Ovary (tissue), 9 donors: ENCODE data around the gene RFXAP. TPM values are rescaled to one million over a fixed set of nuclear protein-coding genes. Genes with fewer than 3 reads are reported as not detected.

Experiments
- DNase-seq, 5 donors: peaks; one replicate each; pipeline ENCODE4 v3.0.0-alpha.2; 2019 to 2020
- H3K27ac ChIP-seq, 2 donors: fragments of 200-600 bp; one replicate each; pipeline versions ENCODE4 v1.5.1 to v1.8.0; 2019 to 2022
- H3K27me3 ChIP-seq: fragments of 200-600 bp; one replicate; pipeline ENCODE4 v1.8.0; 2022
- H3K36me3 ChIP-seq: fragments of 200-600 bp; sonication (generic); one replicate; pipeline ENCODE4 v1.5.1; 2019
- H3K4me1 ChIP-seq: one replicate; pipeline ENCODE4 v1.8.1; 2013; ENCODE audit warnings: mild to moderate bottlenecking, moderate library complexity; ENCODE audit not compliant: insufficient read depth
- H3K4me3 ChIP-seq: fragments of 200-600 bp; sonication (generic); one replicate; pipeline ENCODE4 v1.5.1; 2017
- H3K9me3 ChIP-seq, 2 donors: fragments of 200-600 bp in 1 of 2; sonication (generic) in 1 of 2; one replicate each; pipeline versions ENCODE4 v1.5.1 to v1.8.1; 2013 to 2019; ENCODE audit warnings: mild to moderate bottlenecking in 1 of 2, moderate library complexity in 1 of 2
- EP300 ChIP-seq: sonication (generic); formaldehyde crosslinking; IDR thresholded peaks from one replicate; pipeline ENCODE4 v1.6.1; 2017; ENCODE audit warnings: antibody characterized with exemption
- POLR2A ChIP-seq: fragments of 450-650 bp; IDR thresholded peaks from one replicate; pipeline ENCODE4 v1.6.1; 2017; ENCODE audit warnings: antibody characterized with exemption, mild to moderate bottlenecking, moderate library complexity
- WGBS, 3 donors: extraction: QIAGEN DNeasy Blood & Tissue Kit in 1 of 3; methylation state at CpG; one replicate each; pipeline versions ENCODE4 v1.1.5 to v1.1.7; 2013 to 2017; 5-methylcytosine and 5-hydroxymethylcytosine counted together
- intact Hi-C, 4 donors: fragments of 100-400 bp; cut with DNase I; formaldehyde crosslinking; loops; one replicate each; pipeline versions ENCODE4 v1.11.0 to v1.15.1; 2022 to 2023
- polyA plus RNA-seq, 2 donors: library from polyadenylated mRNA; stranded (reverse); fragments of 200-250 nt in 1 of 2; fragments of 350-450 nt in 1 of 2; fragmentation: Illumina TruSeq in 1 of 2; extraction: RNeasy Lipid Tissue Mini Kit (QIAGEN cat#74804) in 1 of 2; gene quantifications; one replicate each; pipeline ENCODE4 v1.2.3, GENCODE V29; 2013 to 2014
- total RNA-seq, 7 donors: library from RNA; depleted of rRNA in 2 of 7; stranded (reverse); fragments of >200 nt in 2 of 7; fragmentation: NEBNext Ultra II Directional in 3 of 7; extraction: Animal tissue kit (Norgen Biotek cat#: 25700) in 3 of 7; gene quantifications; one replicate each; pipeline versions ENCODE4 v1.1.0 to v1.2.4, GENCODE V29; 2016 to 2023
- TF ChIP-seq, protein P1 (sequence below), 3 donors: fragments of 450-650 bp in 2 of 3; fragments of 200-600 bp in 1 of 3; IDR thresholded peaks; one replicate each; pipeline versions ENCODE4 v1.5.1 to v1.8.0; 2016 to 2022; ENCODE audit warnings: antibody characterized with exemption in 3 of 3, mild to moderate bottlenecking in 1 of 3
- donor health status: DM: no; HTN: no; CAD: no; lungs with moderate emphysema.
- donor health status: DM: no; HTN: no; CAD: no.
- donor health status: Bipolar disorder and iron deficiency.
- donor health status: DM: yes; HTN: yes; CAD: no.
- donor health status: DM: no; HTN: no; CAD: no.
- donor health status: DM: yes; HTN: yes; CAD: no.

Gene RFXAP
- total and polyA plus RNA-seq, 9 donors: 5.4 to 10.9 (median 7.4) TPM

- H3K9me3 ChIP-seq: no peaks in the 10 kb centered on the region
- no peak for DNase-seq
- no peak overlapping the region for H3K4me3 ChIP-seq
- no peaks in the 10 kb centered on the region for H3K27me3 ChIP-seq
- H3K27ac ChIP-seq: no peak overlapping the region
- intact Hi-C loops: no loop called here
- TF ChIP-seq EP300 (no peak), POLR2A (no peak)
- TF ChIP-seq, protein P1, sequence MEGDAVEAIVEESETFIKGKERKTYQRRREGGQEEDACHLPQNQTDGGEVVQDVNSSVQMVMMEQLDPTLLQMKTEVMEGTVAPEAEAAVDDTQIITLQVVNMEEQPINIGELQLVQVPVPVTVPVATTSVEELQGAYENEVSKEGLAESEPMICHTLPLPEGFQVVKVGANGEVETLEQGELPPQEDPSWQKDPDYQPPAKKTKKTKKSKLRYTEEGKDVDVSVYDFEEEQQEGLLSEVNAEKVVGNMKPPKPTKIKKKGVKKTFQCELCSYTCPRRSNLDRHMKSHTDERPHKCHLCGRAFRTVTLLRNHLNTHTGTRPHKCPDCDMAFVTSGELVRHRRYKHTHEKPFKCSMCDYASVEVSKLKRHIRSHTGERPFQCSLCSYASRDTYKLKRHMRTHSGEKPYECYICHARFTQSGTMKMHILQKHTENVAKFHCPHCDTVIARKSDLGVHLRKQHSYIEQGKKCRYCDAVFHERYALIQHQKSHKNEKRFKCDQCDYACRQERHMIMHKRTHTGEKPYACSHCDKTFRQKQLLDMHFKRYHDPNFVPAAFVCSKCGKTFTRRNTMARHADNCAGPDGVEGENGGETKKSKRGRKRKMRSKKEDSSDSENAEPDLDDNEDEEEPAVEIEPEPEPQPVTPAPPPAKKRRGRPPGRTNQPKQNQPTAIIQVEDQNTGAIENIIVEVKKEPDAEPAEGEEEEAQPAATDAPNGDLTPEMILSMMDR (IDR thresholded peaks at IDR 0.05): no peak
- H3K36me3 ChIP-seq: no peaks in the 10 kb centered on the region
- 71 to 80% (median 76%) methylated on average over 3 of the region's 3 CpGs for WGBS, 3 donors
- H3K4me1 ChIP-seq: no peaks in the 10 kb centered on the region
Observed at GRCh38 chr13:36787181-36787580, 31.8 kb upstream of the RFXAP start.

- intact Hi-C loops: no loop called here
- TF ChIP-seq EP300 (no peak), POLR2A (no peak)
- TF ChIP-seq, protein P1 (IDR thresholded peaks at IDR 0.05): no peak
- no peak overlapping the region for H3K4me3 ChIP-seq
- no peaks in the 10 kb centered on the region for H3K4me1 ChIP-seq
- H3K9me3 ChIP-seq: no peaks in the 10 kb centered on the region
- no peak overlapping the region for H3K27ac ChIP-seq
- H3K27me3 ChIP-seq: no peaks in the 10 kb centered on the region
- 78 to 89% (median 87%) methylated on average over 4 of the region's 4 CpGs for WGBS, 3 donors
- no peak for DNase-seq
- no peaks in the 10 kb centered on the region for H3K36me3 ChIP-seq
Observed at GRCh38 chr13:36788276-36788675, 30.7 kb upstream of the RFXAP start.

DNA sequence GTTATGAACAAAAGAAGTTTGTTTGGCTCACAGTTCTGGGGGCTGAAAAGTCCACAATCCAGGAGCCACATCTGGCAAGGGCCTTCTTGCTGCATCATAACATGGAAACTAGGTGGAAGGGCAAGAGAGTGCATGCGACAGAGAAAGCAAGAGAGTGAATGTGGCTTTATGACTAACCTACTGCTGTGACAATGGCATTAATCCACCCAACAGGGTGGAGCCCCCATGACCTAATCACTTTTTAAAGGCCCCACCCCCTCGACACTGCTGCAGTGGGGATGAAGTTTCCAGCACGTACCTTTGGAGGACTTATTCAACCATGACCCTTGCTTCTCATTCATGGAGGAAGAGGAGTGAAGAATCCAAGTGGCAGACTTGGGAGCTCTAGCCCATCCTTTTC is 30.0 kb upstream of the RFXAP start:
- no peak for DNase-seq
- H3K4me1 ChIP-seq: no peaks in the 10 kb centered on the region
- 87 to 89% (median 88%) methylated on average over 3 of the region's 3 CpGs for WGBS, 3 donors
- no peak for TF ChIP-seq EP300
- TF ChIP-seq, protein P1 (IDR thresholded peaks at IDR 0.05): no peak
- no peak for TF ChIP-seq POLR2A
- H3K9me3 ChIP-seq: no peaks in the 10 kb centered on the region
- no peak overlapping the region for H3K4me3 ChIP-seq
- no peak overlapping the region for H3K27ac ChIP-seq
- no peaks in the 10 kb centered on the region for H3K36me3 ChIP-seq
- intact Hi-C loops: no loop called here
- no peaks in the 10 kb centered on the region for H3K27me3 ChIP-seq

GRCh38 chr13:36789730-36790129 is 29.3 kb upstream of the RFXAP start:
- TF ChIP-seq POLR2A (no peak), EP300 (no peak)
- TF ChIP-seq, protein P1 (IDR thresholded peaks at IDR 0.05): no peak
- 50 to 65% (median 55%) methylated on average over 4 of the region's 4 CpGs for WGBS, 3 donors
- H3K4me1 ChIP-seq: no peaks in the 10 kb centered on the region
- no peaks in the 10 kb centered on the region for H3K27me3 ChIP-seq
- no peak for DNase-seq
- no peaks in the 10 kb centered on the region for H3K36me3 ChIP-seq
- H3K9me3 ChIP-seq: no peaks in the 10 kb centered on the region
- H3K27ac ChIP-seq: no peak overlapping the region
- intact Hi-C loops: no loop called here
- H3K4me3 ChIP-seq: no peak overlapping the region
